Activated CD8-positive, alpha-beta memory T cell treated with anti-CD3 and anti-CD28 coated beads for 4 hours (primary cell): ENCODE measurements around the gene PNMA8C.
"Not testable (repeated sequence)": the region's sequence is repeated elsewhere in the genome, so short reads cannot be mapped to it uniquely, and the experiment has no call there.

Experiments used
- DNase-seq, 2 donors: peaks; one replicate each; pipeline ENCODE4 v3.0.0-alpha.2; 2020; ENCODE audit warnings: low read depth in 2 of 2

Gene PNMA8C

GRCh38 chr19:46390121-46390858 lies 38.4 kb downstream of the PNMA8C start:
- no peak for DNase-seq

- no peak for DNase-seq
These were observed 40.2 kb downstream of the PNMA8C start for GRCh38 chr19:46388311-46389095.

- no peak for DNase-seq
These were observed 41.0 kb downstream of the PNMA8C start for GRCh38 chr19:46387713-46388130.

GRCh38 chr19:46386996-46387712 lies 41.6 kb downstream of the PNMA8C start:
- no peak for DNase-seq

GRCh38 chr19:46386151-46386550 lies 42.6 kb downstream of the PNMA8C start:
- DNase-seq, result no peak

- no peak for DNase-seq
These were observed 43.1 kb downstream of the PNMA8C start for GRCh38 chr19:46385636-46386035.

GRCh38 chr19:46384396-46384795 lies 44.3 kb downstream of the PNMA8C start:
- DNase-seq, result no peak

- no peak for DNase-seq
These were observed 44.9 kb downstream of the PNMA8C start for GRCh38 chr19:46383846-46384245.

GRCh38 chr19:46383171-46383815 lies 45.4 kb downstream of the PNMA8C start:
- no peak for DNase-seq

- DNase-seq, result no peak
These were observed 46.9 kb downstream of the PNMA8C start for GRCh38 chr19:46381756-46382345.

GRCh38 chr19:46381346-46381745 lies 47.4 kb downstream of the PNMA8C start:
- DNase-seq, result no peak

GRCh38 chr19:46380690-46381089 lies 48.0 kb downstream of the PNMA8C start:
- DNase-seq, result no peak

GRCh38 chr19:46378268-46378667 lies 50.5 kb downstream of the PNMA8C start:
- no peak for DNase-seq

GRCh38 chr19:46376241-46377153 lies 52.2 kb downstream of the PNMA8C start:
- DNase-seq, result no peak

GRCh38 chr19:46375476-46376067 lies 53.2 kb downstream of the PNMA8C start:
- DNase-seq, result not testable (repeated sequence)
